LNCaP clone FGC (cell line): Measurements from ENCODE around the gene LRRN3.

Experiments
- DNase-seq: peaks from one replicate; pipeline ENCODE4 v3.0.0-alpha.2; 2011; ENCODE audit warnings: low read depth
- H3K4me3 ChIP-seq: 2 replicates; pipeline ENCODE4 v1.5.1; 2011; ENCODE audit warnings: mild to moderate bottlenecking, low read depth, low read length, control low read depth
- CTCF ChIP-seq: IDR thresholded peaks from 2 replicates; pipeline ENCODE4 v1.5.1; 2012; ENCODE audit warnings: mild to moderate bottlenecking; ENCODE audit not compliant: control insufficient read depth, insufficient read depth; ENCODE audit errors: extremely low read depth

LRRN3 gene

GRCh38 chr7:111113263-111114017 is 22.5 kb downstream of the LRRN3 start:
- TF ChIP-seq CTCF: no peak
- no peak for DNase-seq
- H3K4me3 ChIP-seq: no peak overlapping the region

- no peak for TF ChIP-seq CTCF
- no peak for DNase-seq
- H3K4me3 ChIP-seq: no peak overlapping the region
Observed at GRCh38 chr7:111115966-111116365, 25.0 kb downstream of the LRRN3 start.

- no peak for TF ChIP-seq CTCF
- no peak for DNase-seq
- H3K4me3 ChIP-seq: no peak overlapping the region
Observed at GRCh38 chr7:111126987-111127386, 36.1 kb downstream of the LRRN3 start.

- TF ChIP-seq CTCF: no peak
- no peak for DNase-seq
Observed at GRCh38 chr7:111129435-111129834, 38.5 kb downstream of the LRRN3 start.

GRCh38 chr7:111132833-111133232 is 41.9 kb downstream of the LRRN3 start:
- DNase-seq: no peak
- no peak for TF ChIP-seq CTCF
- no peak overlapping the region for H3K4me3 ChIP-seq

More at GRCh38 chr7:111129435-111129834, 38.5 kb downstream of the LRRN3 start:
- H3K4me3 ChIP-seq: no peak overlapping the region

GRCh38 chr7:111137296-111138192 is 46.6 kb downstream of the LRRN3 start:
- no peak for DNase-seq
- TF ChIP-seq CTCF: no peak
- H3K4me3 ChIP-seq: no peak overlapping the region

GRCh38 chr7:111138193-111138569 is 47.3 kb downstream of the LRRN3 start:
- DNase-seq: no peak
- no peak overlapping the region for H3K4me3 ChIP-seq
- no peak for TF ChIP-seq CTCF
